Upper lobe of right lung (tissue), 1 donor: Measurements from ENCODE around the gene ADCK1. TPM values are rescaled to one million over a fixed set of nuclear protein-coding genes. Genes with fewer than 3 reads are reported as not detected.

Experiments
- ATAC-seq: fragments of 200-7000 bp; cut with Tn5 transposase; one replicate; pipeline ENCODE4 v1.9.1; 2020; ENCODE audit warnings: mild to moderate bottlenecking, moderate library complexity
- DNase-seq: peaks from one replicate; pipeline ENCODE4 v3.0.0-alpha.2; 2020
- H3K27ac ChIP-seq: fragments of 200-600 bp; one replicate; pipeline ENCODE4 v1.8.0; 2022
- H3K27me3 ChIP-seq: fragments of 200-600 bp; one replicate; pipeline ENCODE4 v1.8.0; 2022; ENCODE audit warnings: mild to moderate bottlenecking
- H3K36me3 ChIP-seq: fragments of 200-600 bp; one replicate; pipeline ENCODE4 v1.8.0; 2022
- H3K4me1 ChIP-seq: fragments of 200-600 bp; one replicate; pipeline ENCODE4 v1.8.0; 2022
- H3K4me3 ChIP-seq: fragments of 200-600 bp; one replicate; pipeline ENCODE4 v1.8.0; 2022; ENCODE audit warnings: mild to moderate bottlenecking
- H3K9me3 ChIP-seq: fragments of 200-600 bp; one replicate; pipeline ENCODE4 v1.8.0; 2022
- CTCF ChIP-seq: fragments of 200-600 bp; IDR thresholded peaks from one replicate; pipeline ENCODE4 v1.8.0; 2022; ENCODE audit warnings: antibody characterized with exemption
- intact Hi-C: fragments of 100-400 bp; cut with DNase I; formaldehyde crosslinking; loops from one replicate; pipeline ENCODE4 v1.11.0; 2022
- total RNA-seq: library from RNA; stranded (reverse); fragmentation: NEBNext Ultra II Directional; extraction: Animal tissue kit (Norgen Biotek cat#: 25700); gene quantifications from one replicate; pipeline ENCODE4 v1.2.1, GENCODE V29; 2021
- donor health status: DM: no; HTN: yes; CAD: no; lungs with severe emphysema.

ADCK1 gene
- total RNA-seq, 1 donor from 2014 or later = 8.5 TPM

- Histone ChIP-seq H3K27ac (no peak overlapping the region), H3K4me1 (no peaks in the 10 kb centered on the region), H3K9me3 (no peaks in the 10 kb centered on the region), H3K27me3 (no peaks in the 10 kb centered on the region), H3K36me3 (no peaks in the 10 kb centered on the region), H3K4me3 (no peak overlapping the region)
- TF ChIP-seq CTCF = peak; percentile 95
- ATAC-seq (peak; percentile 73), DNase-seq (peak; percentile 88)
- intact Hi-C loops = no loop called here
Observed at GRCh38 chr14:77862154-77862786, 62.4 kb downstream of the ADCK1 start.

DNA sequence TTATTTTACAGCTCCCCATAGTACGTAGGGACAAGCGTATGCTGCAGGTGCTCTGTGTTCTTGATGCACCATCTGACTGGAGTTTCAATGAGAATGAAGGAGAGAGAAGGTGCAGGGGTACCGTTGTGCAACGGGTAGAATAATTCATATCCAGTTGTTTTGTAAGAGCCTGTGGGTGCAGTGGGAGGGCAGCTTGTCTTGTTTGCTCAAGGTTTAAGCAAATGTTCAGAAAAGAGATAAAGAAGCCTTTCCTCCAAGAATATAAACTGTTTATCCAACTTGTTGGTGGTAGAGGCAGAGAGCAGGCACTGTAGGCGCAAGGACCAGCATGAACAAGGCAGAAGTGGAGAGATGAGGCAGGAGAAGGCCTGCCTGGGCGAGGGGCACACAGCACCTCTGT lies 64.2 kb downstream of the ADCK1 start:
- Histone ChIP-seq H3K4me3 (no peak overlapping the region), H3K36me3 (no peaks in the 10 kb centered on the region), H3K27me3 (no peaks in the 10 kb centered on the region), H3K27ac (no peak overlapping the region), H3K9me3 (no peaks in the 10 kb centered on the region), H3K4me1 (no peaks in the 10 kb centered on the region)
- TF ChIP-seq CTCF = no peak
- no peak for DNase-seq
- intact Hi-C loops = no loop called here
- ATAC-seq = no peak

- Histone ChIP-seq H3K4me3 (no peak overlapping the region), H3K36me3 (no peaks in the 10 kb centered on the region), H3K4me1 (no peaks in the 10 kb centered on the region), H3K9me3 (no peaks in the 10 kb centered on the region), H3K27me3 (no peaks in the 10 kb centered on the region), H3K27ac (no peak overlapping the region)
- no peak for TF ChIP-seq CTCF
- DNase-seq = no peak
- intact Hi-C loops = no loop called here
- ATAC-seq = no peak
Observed at GRCh38 chr14:77864580-77864979, 64.7 kb downstream of the ADCK1 start.

DNA sequence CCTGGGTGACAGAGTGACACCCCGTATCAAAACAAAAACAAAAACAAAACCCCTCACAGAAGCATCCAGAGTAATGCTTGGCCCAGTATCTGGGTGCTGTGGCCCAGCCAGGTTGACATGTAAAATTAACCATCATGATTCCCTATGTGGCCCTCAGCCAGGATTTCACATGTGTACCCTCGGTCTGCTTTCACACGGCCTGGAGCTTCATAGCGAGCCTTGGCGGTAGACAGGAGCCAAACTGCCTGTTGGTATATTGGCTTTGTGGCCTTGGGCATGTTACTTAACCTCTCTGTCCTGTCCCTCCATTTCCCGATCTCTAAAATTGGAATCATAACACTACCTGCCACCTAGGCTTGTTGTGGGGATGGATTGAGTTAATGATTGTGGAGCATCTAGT lies 65.5 kb downstream of the ADCK1 start:
- intact Hi-C loops = no loop called here
- DNase-seq (no peak), ATAC-seq (no peak)
- Histone ChIP-seq H3K27ac (no peak overlapping the region), H3K4me3 (no peak overlapping the region), H3K36me3 (no peaks in the 10 kb centered on the region), H3K27me3 (no peaks in the 10 kb centered on the region), H3K4me1 (no peaks in the 10 kb centered on the region), H3K9me3 (no peaks in the 10 kb centered on the region)
- no peak for TF ChIP-seq CTCF

GRCh38 chr14:77866932-77867331 lies 67.0 kb downstream of the ADCK1 start:
- H3K4me3 ChIP-seq = no peak overlapping the region
- H3K27ac ChIP-seq = no peak overlapping the region
- no peaks in the 10 kb centered on the region for H3K4me1 ChIP-seq
- intact Hi-C loops = no loop called here
- no peaks in the 10 kb centered on the region for H3K9me3 ChIP-seq
- H3K27me3 ChIP-seq = no peaks in the 10 kb centered on the region
- DNase-seq (no peak), ATAC-seq (no peak)
- TF ChIP-seq CTCF = no peak
- H3K36me3 ChIP-seq = no peaks in the 10 kb centered on the region

DNA sequence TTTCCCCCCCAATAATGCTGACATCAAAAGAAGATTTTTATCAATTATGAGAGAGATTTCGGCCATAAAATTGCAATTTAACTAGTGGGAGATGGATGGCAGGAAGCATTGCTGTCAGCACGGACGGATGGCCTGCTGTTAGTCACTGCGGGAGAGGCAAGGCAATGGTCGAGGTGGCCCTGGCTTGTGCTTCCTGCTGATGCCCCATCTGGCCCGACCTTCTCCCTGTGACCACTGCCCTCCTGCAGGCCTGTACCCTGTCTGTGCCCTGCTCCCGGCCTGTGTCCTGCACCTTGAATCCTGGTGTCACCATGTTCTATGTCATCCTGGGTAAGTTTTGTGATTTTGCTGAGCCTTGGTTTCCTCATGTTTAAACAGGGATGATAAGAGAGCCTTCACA lies 67.6 kb downstream of the ADCK1 start:
- Histone ChIP-seq H3K4me1 (no peaks in the 10 kb centered on the region), H3K27ac (no peak overlapping the region), H3K27me3 (no peaks in the 10 kb centered on the region), H3K36me3 (no peaks in the 10 kb centered on the region), H3K4me3 (no peak overlapping the region), H3K9me3 (no peaks in the 10 kb centered on the region)
- no peak for TF ChIP-seq CTCF
- intact Hi-C loops = no loop called here
- no peak for DNase-seq
- ATAC-seq = no peak
